Anterior cingulate cortex (tissue), 58 donors: ENCODE measurements around the gene STX19.

Source experiments
- DNase-seq, 58 donors: peaks; one replicate each; lab custom pipeline; 2025; lab: John Stamatoyannopoulos, UW

Gene STX19

GRCh38 chr3:94036909-94037507 is 8.6 kb upstream of the STX19 start:
- DNase-seq = no peak

GRCh38 chr3:94026623-94027022 is 1.8 kb downstream of the STX19 start:
- DNase-seq = no peak

- no peak for DNase-seq
Observed at GRCh38 chr3:94024385-94024784, 4.0 kb downstream of the STX19 start.

GRCh38 chr3:94020293-94020692 is 8.1 kb downstream of the STX19 start:
- no peak for DNase-seq

GRCh38 chr3:94019659-94020058 is 8.7 kb downstream of the STX19 start:
- no peak for DNase-seq

GRCh38 chr3:94015025-94015424 is 13.4 kb downstream of the STX19 start:
- DNase-seq = no peak

- DNase-seq = no peak
Observed at GRCh38 chr3:94012185-94012584, 16.2 kb downstream of the STX19 start.

GRCh38 chr3:94011233-94011711 is 17.1 kb downstream of the STX19 start:
- DNase-seq = no peak

- DNase-seq = no peak
Observed at GRCh38 chr3:94009608-94010007, 18.8 kb downstream of the STX19 start.

GRCh38 chr3:94008253-94008652 is 20.1 kb downstream of the STX19 start:
- DNase-seq = no peak

GRCh38 chr3:94004301-94004910 is 24.0 kb downstream of the STX19 start:
- DNase-seq = peak in 1 of 58 donors; percentile 10

GRCh38 chr3:94001827-94002495 is 26.4 kb downstream of the STX19 start:
- DNase-seq = no peak

GRCh38 chr3:94001191-94001590 is 27.2 kb downstream of the STX19 start:
- no peak for DNase-seq

- no peak for DNase-seq
Observed at GRCh38 chr3:93994056-93994455, 34.3 kb downstream of the STX19 start.

- no peak for DNase-seq
Observed at GRCh38 chr3:93992207-93992606, 36.2 kb downstream of the STX19 start.

GRCh38 chr3:93991631-93992030 is 36.8 kb downstream of the STX19 start:
- DNase-seq = no peak

- DNase-seq = no peak
Observed at GRCh38 chr3:93989241-93989640, 39.2 kb downstream of the STX19 start.

- DNase-seq = no peak
Observed at GRCh38 chr3:93988764-93989163, 39.6 kb downstream of the STX19 start.

- no peak for DNase-seq
Observed at GRCh38 chr3:93988283-93988682, 40.1 kb downstream of the STX19 start.

- no peak for DNase-seq
Observed at GRCh38 chr3:93984618-93985017, 43.8 kb downstream of the STX19 start.

- no peak for DNase-seq
Observed at GRCh38 chr3:93983408-93983807, 45.0 kb downstream of the STX19 start.

- no peak for DNase-seq
Observed at GRCh38 chr3:93981649-93982048, 46.7 kb downstream of the STX19 start.
